Skeletal muscle cell (primary cell): ENCODE measurements around the gene CC2D2B.
"Not testable (repeated sequence)": the region's sequence is repeated elsewhere in the genome, so short reads cannot be mapped to it uniquely, and the experiment has no call there.

ENCODE experiments used
- DNase-seq: peaks from one replicate; pipeline ENCODE4 v3.0.0-alpha.2; 2010; ENCODE audit warnings: low read depth
- H3K4me3 ChIP-seq: 2 replicates; pipeline ENCODE4 v1.5.1; 2011; ENCODE audit warnings: low read depth, mild to moderate bottlenecking, control low read depth, low read length, moderate library complexity

Gene CC2D2B

GRCh38 chr10:95896071-95896850 lies 11.5 kb upstream of the CC2D2B start:
- DNase-seq: no peak
- H3K4me3 ChIP-seq: no peak overlapping the region

- DNase-seq, H3K4me3 ChIP-seq: not testable (repeated sequence)
Observed at GRCh38 chr10:95905897-95906580, 1.7 kb upstream of the CC2D2B start.

GRCh38 chr10:95906677-95907455 lies 909 bp upstream of the CC2D2B start:
- H3K4me3 ChIP-seq: peak overlapping the region; percentile 84
- DNase-seq: peak; percentile 11

GRCh38 chr10:95908450-95908849 lies 675 bp downstream of the CC2D2B start:
- no peak for DNase-seq
- H3K4me3 ChIP-seq: no peak overlapping the region

GRCh38 chr10:95909561-95909960 lies 1.8 kb downstream of the CC2D2B start:
- no peak overlapping the region for H3K4me3 ChIP-seq
- DNase-seq: no peak

GRCh38 chr10:95916039-95916438 lies 8.3 kb downstream of the CC2D2B start:
- not testable (repeated sequence) for H3K4me3 ChIP-seq, DNase-seq

GRCh38 chr10:95920798-95921426 lies 13.1 kb downstream of the CC2D2B start:
- H3K4me3 ChIP-seq: no peak overlapping the region
- DNase-seq: no peak

- DNase-seq: no peak
- no peak overlapping the region for H3K4me3 ChIP-seq
Observed at GRCh38 chr10:95925033-95925432, 17.3 kb downstream of the CC2D2B start.

- no peak overlapping the region for H3K4me3 ChIP-seq
- no peak for DNase-seq
Observed at GRCh38 chr10:95935429-95935828, 27.7 kb downstream of the CC2D2B start.

- DNase-seq: no peak
- H3K4me3 ChIP-seq: no peak overlapping the region
Observed at GRCh38 chr10:95941115-95941514, 33.3 kb downstream of the CC2D2B start.

GRCh38 chr10:95963202-95963990 lies 55.6 kb downstream of the CC2D2B start:
- H3K4me3 ChIP-seq: no peak overlapping the region
- DNase-seq: no peak

GRCh38 chr10:95963991-95964389 lies 56.2 kb downstream of the CC2D2B start:
- no peak for DNase-seq

GRCh38 chr10:95964756-95965155 lies 57.0 kb downstream of the CC2D2B start:
- H3K4me3 ChIP-seq: no peak overlapping the region
- DNase-seq: no peak

More at GRCh38 chr10:95963991-95964389, 56.2 kb downstream of the CC2D2B start:
- no peak overlapping the region for H3K4me3 ChIP-seq

- no peak overlapping the region for H3K4me3 ChIP-seq
- no peak for DNase-seq
Observed at GRCh38 chr10:95976362-95977229, 68.8 kb downstream of the CC2D2B start.

GRCh38 chr10:95982200-95982599 lies 74.4 kb downstream of the CC2D2B start:
- DNase-seq: no peak
- no peak overlapping the region for H3K4me3 ChIP-seq

GRCh38 chr10:95987685-95988426 lies 80.1 kb downstream of the CC2D2B start:
- DNase-seq: no peak
- H3K4me3 ChIP-seq: no peak overlapping the region

- no peak for DNase-seq
- H3K4me3 ChIP-seq: no peak overlapping the region
Observed at GRCh38 chr10:95988702-95989101, 80.9 kb downstream of the CC2D2B start.
